ENCODE measurements around the gene MCM7.
A peak's percentile ranks its signal among the peaks of the same experiment; 100 is the strongest.

Gene MCM7

GRCh38 chr7:100119072-100119969, 18.1 kb upstream of the MCM7 start, which contains the start of the genes CNPY4 and TAF6:
TSS of gene CNPY4 (plus strand) at chr7:100119634. CDS start at chr7:100119745, 111 bp downstream.
TSS of gene TAF6 (minus strand) at chr7:100119358. CDS start at chr7:100114209, 5,149 bp downstream.
- Histone ChIP-seq H3K36me3 (peaks cover 0 to 37% (median 12%) of the 10 kb centered on the region in 11 experiments; a peak in 13 of 22 replicates), H3K4me2 (peak within 1 kb of the TSS; percentile 81 to 91 (median 88)), H3K4me1 (peaks cover 21 to 43% (median 28%) of the 10 kb centered on the region in 10 experiments), H3K9ac (peak within 1 kb of the TSS; percentile 77 to 94 (median 89)), H4K20me1 (no peaks in the 10 kb centered on the region), H3K27ac (peak within 1 kb of the TSS; percentile 87 to 97 (median 93)), H3K9me3 (replicated peaks in 1 of 11) (no peaks in the 10 kb centered on the region), H3K4me3 (peak within 1 kb of the TSS; percentile 77 to 95 (median 84)), H3K27me3 (no peaks in the 10 kb centered on the region)
- TF ChIP-seq Cebpa-rat (IDR thresholded peaks at IDR 0.05) = no peak

- H3K4me1 ChIP-seq = peaks cover 16 to 37% (median 21%) of the 10 kb centered on the region in 10 experiments
These were observed 17.3 kb upstream of the MCM7 start for GRCh38 chr7:100118388-100119071.

GRCh38 chr7:100115026-100115425, 13.8 kb upstream of the MCM7 start:
- peaks cover 16 to 29% (median 25%) of the 10 kb centered on the region in 10 experiments for H3K4me1 ChIP-seq
- H3K9me3 ChIP-seq (replicated peaks in 1 of 11) = no peaks in the 10 kb centered on the region
- H3K27ac ChIP-seq = no peak overlapping the region
- H3K27me3 ChIP-seq = no peaks in the 10 kb centered on the region
- H3K36me3 ChIP-seq = peaks cover 29 to 62% (median 46%) of the 10 kb centered on the region in 11 experiments
- no peak overlapping the region for H3K4me3 ChIP-seq
- no peak for TF ChIP-seq Cebpa-rat (IDR thresholded peaks at IDR 0.05)
- no peak overlapping the region for H3K9ac ChIP-seq
- no peak overlapping the region for H3K4me2 ChIP-seq
- 0 out of 22 replicates have a peak, but pooled peaks cover 0 to 6% (median 0%) of the 10 kb centered on the region in 11 experiments for H4K20me1 ChIP-seq

More at GRCh38 chr7:100118388-100119071, 17.3 kb upstream of the MCM7 start:
- peak overlapping the region; percentile 87 to 97 (median 93); a peak in 21 of 22 replicates for H3K27ac ChIP-seq
- peaks cover 5 to 40% (median 19%) of the 10 kb centered on the region in 11 experiments; a peak in 19 of 22 replicates for H3K36me3 ChIP-seq
- peak overlapping the region; percentile 77 to 95 (median 84) for H3K4me3 ChIP-seq
- H3K9me3 ChIP-seq (replicated peaks in 1 of 11) = no peaks in the 10 kb centered on the region
- H3K27me3 ChIP-seq = no peaks in the 10 kb centered on the region
- no peak for TF ChIP-seq Cebpa-rat (IDR thresholded peaks at IDR 0.05)
- H4K20me1 ChIP-seq = no peaks in the 10 kb centered on the region
- peak overlapping the region; percentile 77 to 94 (median 89) for H3K9ac ChIP-seq
- H3K4me2 ChIP-seq = peak overlapping the region; percentile 81 to 91 (median 88)

GRCh38 chr7:100111914-100112313, 10.7 kb upstream of the MCM7 start:
- Histone ChIP-seq H3K4me2 (peak overlapping the region in 10 of 11 experiments; percentile 12 to 66 (median 58); a peak in 17 of 22 replicates), H4K20me1 (peaks cover 0 to 18% (median 0%) of the 10 kb centered on the region in 11 experiments; a peak in 4 of 22 replicates), H3K4me1 (peaks cover 5 to 30% (median 18%) of the 10 kb centered on the region in 10 experiments; a peak in 18 of 20 replicates), H3K27me3 (no peaks in the 10 kb centered on the region), H3K27ac (peak overlapping the region in 5 of 11 experiments; percentile 2 to 38 (median 13); a peak in 6 of 22 replicates), H3K9me3 (replicated peaks in 1 of 11) (no peaks in the 10 kb centered on the region), H3K36me3 (peaks cover 60 to 93% (median 76%) of the 10 kb centered on the region in 11 experiments), H3K4me3 (no peak overlapping the region), H3K9ac (peak overlapping the region in 10 of 11 experiments; percentile 15 to 64 (median 42); a peak in 16 of 22 replicates)
- no peak for TF ChIP-seq Cebpa-rat (IDR thresholded peaks at IDR 0.05)

- Histone ChIP-seq H3K36me3 (peaks cover 65 to 96% (median 82%) of the 10 kb centered on the region in 11 experiments), H3K4me3 (no peak overlapping the region), H3K4me2 (peak overlapping the region in 9 of 11 experiments; percentile 12 to 66 (median 60); a peak in 14 of 22 replicates), H3K9ac (peak overlapping the region in 10 of 11 experiments; percentile 11 to 64 (median 38); a peak in 16 of 22 replicates), H3K9me3 (replicated peaks in 1 of 11) (no peaks in the 10 kb centered on the region), H3K4me1 (peaks cover 5 to 30% (median 18%) of the 10 kb centered on the region in 10 experiments; a peak in 18 of 20 replicates), H3K27me3 (no peaks in the 10 kb centered on the region), H3K27ac (peak overlapping the region in 1 of 11 experiments; percentile 10; a peak in 1 of 22 replicates), H4K20me1 (peaks cover 0 to 19% (median 0%) of the 10 kb centered on the region in 11 experiments; a peak in 4 of 22 replicates)
- TF ChIP-seq Cebpa-rat (IDR thresholded peaks at IDR 0.05) = no peak
These were observed 10.0 kb upstream of the MCM7 start for GRCh38 chr7:100111156-100111555.

GRCh38 chr7:100109521-100110163, 8.4 kb upstream of the MCM7 start:
- H3K4me2 ChIP-seq = no peak overlapping the region
- H4K20me1 ChIP-seq = peaks cover 0 to 22% (median 0%) of the 10 kb centered on the region in 11 experiments; a peak in 4 of 22 replicates
- peaks cover 5 to 30% (median 18%) of the 10 kb centered on the region in 10 experiments; a peak in 18 of 20 replicates for H3K4me1 ChIP-seq
- no peak overlapping the region for H3K4me3 ChIP-seq
- no peaks in the 10 kb centered on the region for H3K9me3 ChIP-seq (replicated peaks in 1 of 11)
- peaks cover 80 to 99% (median 95%) of the 10 kb centered on the region in 11 experiments for H3K36me3 ChIP-seq
- TF ChIP-seq Cebpa-rat (IDR thresholded peaks at IDR 0.05) = no peak
- no peak overlapping the region for H3K27ac ChIP-seq
- peak overlapping the region in 1 of 11 experiments; percentile 0; a peak in 1 of 22 replicates for H3K9ac ChIP-seq
- no peaks in the 10 kb centered on the region for H3K27me3 ChIP-seq

- H3K4me2 ChIP-seq = no peak overlapping the region
- H3K27ac ChIP-seq = no peak overlapping the region; a peak in 1 of 22 replicates
- no peaks in the 10 kb centered on the region for H3K27me3 ChIP-seq
- peaks cover 91 to 100% (median 97%) of the 10 kb centered on the region in 11 experiments for H3K36me3 ChIP-seq
- TF ChIP-seq Cebpa-rat (IDR thresholded peaks at IDR 0.05) = no peak
- no peaks in the 10 kb centered on the region for H3K9me3 ChIP-seq (replicated peaks in 1 of 11)
- H3K4me1 ChIP-seq = peaks cover 5 to 44% (median 31%) of the 10 kb centered on the region in 10 experiments; a peak in 19 of 20 replicates
- H3K4me3 ChIP-seq = no peak overlapping the region
- peaks cover 0 to 22% (median 0%) of the 10 kb centered on the region in 11 experiments; a peak in 4 of 22 replicates for H4K20me1 ChIP-seq
- 0 out of 22 replicates have a peak overlapping the region, but pooled peaks of 3 of the 11 experiments have one; percentile 9 to 47 (median 17) for H3K9ac ChIP-seq
These were observed 6.7 kb upstream of the MCM7 start for GRCh38 chr7:100107890-100108289.

Data from BLaER1 treated with 17β-estradiol and CSF1 and Interleukin-3, amounts not matched to agents 10 nM and 100 nM (cell line).